H1 (cell line): ENCODE data around the gene ZNF300. TPM values are rescaled to one million over a fixed set of nuclear protein-coding genes. Genes with fewer than 3 reads are reported as not detected.

ENCODE experiments used
- CTCF ChIA-PET: fragments of 300-600 bp; sonication (Branson Sonifier 250); formaldehyde crosslinking; loops from one replicate; lab custom pipeline; 2021; ENCODE audit not compliant: partially characterized antibody; lab: Charles Lee
- POLR2A ChIA-PET: fragments of 300-600 bp; sonication (Branson Sonifier 250); formaldehyde crosslinking; loops from one replicate; lab custom pipeline; 2021; ENCODE audit warnings: inconsistent platforms; ENCODE audit not compliant: partially characterized antibody; lab: Charles Lee
- DNase-seq, 2 experiments: peaks; one replicate each; pipeline versions ENCODE4 v3.0.0 to v3.0.0-alpha.2; 2010 to 2022; ENCODE audit warnings: low spot score in 2 of 2, low read depth in 1 of 2, mixed read lengths in 1 of 2
- FAIRE-seq: peaks from 2 replicates; lab custom pipeline; 2011; peaks lifted over from hg19 to GRCh38; lab: Jason Lieb, UNC
- H2AFZ ChIP-seq: 2 replicates; pipeline ENCODE4 v1.8.1; 2012; ENCODE audit warnings: low read length, inconsistent platforms
- H2AK5ac ChIP-seq: 2 replicates; pipeline ENCODE4 v1.6.1; 2013; ENCODE audit warnings: low read depth, low read length
- H2BK120ac ChIP-seq: replicated peaks from 2 replicates; pipeline ENCODE3; 2013; ENCODE audit warnings: low read depth, low read length, inconsistent platforms
- H2BK12ac ChIP-seq: 2 replicates; pipeline ENCODE4 v1.6.1; 2013; ENCODE audit warnings: low read depth, low read length
- H2BK15ac ChIP-seq: 2 replicates; pipeline ENCODE4 v1.6.1; 2013; ENCODE audit warnings: low read length
- H2BK20ac ChIP-seq: 2 replicates; pipeline ENCODE4 v1.6.1; 2013; ENCODE audit warnings: low read length
- H2BK5ac ChIP-seq: 2 replicates; pipeline ENCODE4 v1.6.1; 2013; ENCODE audit warnings: low read depth, low read length
- H3K14ac ChIP-seq: 2 replicates; pipeline ENCODE4 v1.6.1; 2013; ENCODE audit warnings: inconsistent platforms; ENCODE audit not compliant: insufficient read length
- H3K18ac ChIP-seq: 2 replicates; pipeline ENCODE4 v1.6.1; 2013; ENCODE audit warnings: low read length; ENCODE audit errors: extremely low read depth
- H3K23ac ChIP-seq: 2 replicates; pipeline ENCODE4 v1.6.1; 2013; ENCODE audit warnings: inconsistent platforms; ENCODE audit not compliant: insufficient read length
- H3K23me2 ChIP-seq: 2 replicates; pipeline ENCODE4 v1.6.1; 2013; ENCODE audit warnings: low read depth, low read length
- H3K27ac ChIP-seq: 2 replicates; pipeline ENCODE4 v1.6.1; 2011; ENCODE audit warnings: low read depth, low read length, inconsistent platforms
- H3K27me3 ChIP-seq, 4 experiments: replicated peaks in 1 of 4; 1 replicate in 1 of 4; 2 replicates in 3 of 4; pipeline versions ENCODE4 v1.6.1 to v1.8.1; 2011 to 2013; ENCODE audit warnings: low read length in 3 of 4, mild to moderate bottlenecking in 3 of 4, inconsistent platforms in 2 of 4, mixed read lengths in 2 of 4, moderate library complexity in 1 of 4; ENCODE audit not compliant: control insufficient read depth in 3 of 4, insufficient read depth in 3 of 4; ENCODE audit errors: extremely low read depth in 1 of 4
- H3K36me3 ChIP-seq, 4 experiments: 2 replicates each; pipeline versions ENCODE4 v1.6.1 to v1.8.1; 2011 to 2013; ENCODE audit warnings: mild to moderate bottlenecking in 4 of 4, low read length in 3 of 4, moderate library complexity in 2 of 4, control low read depth in 1 of 4, inconsistent platforms in 1 of 4; ENCODE audit not compliant: insufficient read depth in 4 of 4, control insufficient read depth in 2 of 4
- H3K4ac ChIP-seq: replicated peaks from 2 replicates; pipeline ENCODE3; 2013; ENCODE audit warnings: low read length, low read depth, mixed read lengths, inconsistent platforms; ENCODE audit not compliant: insufficient read length
- H3K4me1 ChIP-seq, 4 experiments: replicated peaks in 1 of 4; 1 replicate in 1 of 4; 2 replicates in 3 of 4; pipeline versions ENCODE4 v1.6.1 to v1.8.1; 2011 to 2013; ENCODE audit warnings: low read length in 3 of 4, inconsistent platforms in 2 of 4, mixed read lengths in 1 of 4; ENCODE audit not compliant: insufficient read depth in 4 of 4, control insufficient read depth in 3 of 4
- H3K4me2 ChIP-seq, 2 experiments: 2 replicates each; pipeline versions ENCODE4 v1.6.1 to v1.8.1; 2011 to 2013; ENCODE audit warnings: low read depth in 2 of 2, low read length in 2 of 2, control low read depth in 1 of 2, inconsistent platforms in 1 of 2, mild to moderate bottlenecking in 1 of 2; ENCODE audit not compliant: insufficient read depth in 1 of 2
- H3K4me3 ChIP-seq, 4 experiments: fragments of 200-600, 300-600 bp in 1 of 4; sonication (generic), shearing (Covaris generic), sonication (Bioruptor Twin) in 1 of 4; 2 replicates each; pipeline versions ENCODE4 v1.5.1 to v1.8.1; 2011 to 2016; ENCODE audit warnings: low read length in 4 of 4, low read depth in 3 of 4, control low read depth in 2 of 4, inconsistent platforms in 2 of 4, mild to moderate bottlenecking in 2 of 4, mixed read lengths in 1 of 4, moderate library complexity in 1 of 4; ENCODE audit not compliant: insufficient read depth in 2 of 4; ENCODE audit errors: extremely low read depth in 1 of 4
- H3K56ac ChIP-seq: replicated peaks from 2 replicates; pipeline ENCODE3; 2013; ENCODE audit warnings: low read depth, mild to moderate bottlenecking, mixed read lengths, low read length, inconsistent platforms; ENCODE audit not compliant: insufficient read length
- H3K79me1 ChIP-seq: 2 replicates; pipeline ENCODE4 v1.6.1; 2013; ENCODE audit warnings: low read depth, low read length, control low read depth
- H3K79me2 ChIP-seq, 2 experiments: 2 replicates each; pipeline versions ENCODE4 v1.6.1 to v1.8.1; 2012 to 2013; ENCODE audit warnings: low read length in 2 of 2, mild to moderate bottlenecking in 2 of 2, inconsistent platforms in 1 of 2; ENCODE audit not compliant: insufficient read depth in 2 of 2, control insufficient read depth in 1 of 2
- H3K9ac ChIP-seq, 4 experiments: replicated peaks in 1 of 4; 1 replicate in 1 of 4; 2 replicates in 3 of 4; pipeline versions ENCODE4 v1.6.1 to v1.8.1; 2011 to 2013; ENCODE audit warnings: low read depth in 3 of 4, low read length in 3 of 4, control low read depth in 2 of 4, mild to moderate bottlenecking in 2 of 4, moderate library complexity in 2 of 4, inconsistent platforms in 1 of 4; ENCODE audit errors: extremely low read depth in 1 of 4
- H3K9me3 ChIP-seq, 2 experiments: 2 replicates each; pipeline versions ENCODE4 v1.6.1 to v1.8.1; 2012 to 2013; ENCODE audit warnings: mild to moderate bottlenecking in 2 of 2, moderate library complexity in 2 of 2, control low read depth in 1 of 2, inconsistent platforms in 1 of 2, low read depth in 1 of 2, low read length in 1 of 2, mixed read lengths in 1 of 2; ENCODE audit not compliant: insufficient read depth in 2 of 2
- H4K20me1 ChIP-seq, 2 experiments: replicated peaks in 1 of 2; 2 replicates each; pipeline versions ENCODE3 to v1.8.1; 2011 to 2013; ENCODE audit warnings: inconsistent platforms in 2 of 2, low read length in 2 of 2, mild to moderate bottlenecking in 1 of 2; ENCODE audit not compliant: insufficient read depth in 2 of 2, control insufficient read depth in 1 of 2
- H4K5ac ChIP-seq: 2 replicates; pipeline ENCODE4 v1.6.1; 2013; ENCODE audit warnings: low read length, low read depth, mixed read lengths, inconsistent platforms; ENCODE audit not compliant: insufficient read length
- H4K8ac ChIP-seq: 2 replicates; pipeline ENCODE4 v1.8.0; 2013; ENCODE audit warnings: mild to moderate bottlenecking, moderate library complexity, low read length, inconsistent platforms; ENCODE audit not compliant: insufficient read depth; ENCODE audit errors: extremely low read depth
- H4K91ac ChIP-seq: replicated peaks from 2 replicates; pipeline ENCODE3; 2013; ENCODE audit warnings: low read length, mixed read lengths, inconsistent platforms; ENCODE audit not compliant: insufficient read length
- CBX8 ChIP-seq: fragments of 300-800, 300-1000 bp; sonication (generic); IDR thresholded peaks from 2 replicates; pipeline ENCODE4 v1.7.1; 2016; ENCODE audit warnings: low read depth, low read length, borderline replicate concordance
- CEBPB ChIP-seq: IDR thresholded peaks from 2 replicates; pipeline ENCODE4 v1.6.1; 2012; ENCODE audit warnings: low read depth, low read length
- CTCF ChIP-seq, 3 experiments: IDR thresholded peaks; 1 replicate in 2 of 3; 2 replicates in 1 of 3; pipeline versions ENCODE4 v1.5.1 to v1.6.1; 2011; ENCODE audit warnings: low read length in 3 of 3, mild to moderate bottlenecking in 3 of 3, inconsistent platforms in 2 of 3, low read depth in 1 of 3, moderate library complexity in 1 of 3; ENCODE audit not compliant: insufficient read depth in 1 of 3; ENCODE audit errors: control extremely low read depth in 1 of 3
- EZH2 ChIP-seq: fragments of 200-600 bp; sonication (generic); IDR thresholded peaks from 2 replicates; pipeline ENCODE4 v1.7.1; 2012; ENCODE audit warnings: low read depth, mild to moderate bottlenecking, moderate library complexity, low read length, inconsistent platforms; ENCODE audit not compliant: severe bottlenecking
- MAX ChIP-seq: IDR thresholded peaks from 2 replicates; pipeline ENCODE4 v1.6.1; 2012; ENCODE audit warnings: inconsistent platforms
- NRF1 ChIP-seq: IDR thresholded peaks from 2 replicates; pipeline ENCODE4 v1.6.1; 2011; ENCODE audit warnings: mild to moderate bottlenecking, low read depth, low read length, improper control_type of control experiment
- RBBP5 ChIP-seq: IDR thresholded peaks from 2 replicates; pipeline ENCODE4 v1.7.1; 2012; ENCODE audit warnings: low read depth, mild to moderate bottlenecking, inconsistent platforms, low read length, moderate library complexity, borderline replicate concordance
- RXRA ChIP-seq: IDR thresholded peaks from 2 replicates; pipeline ENCODE4 v1.6.1; 2011; ENCODE audit warnings: low read depth, mild to moderate bottlenecking, low read length, moderate library complexity; ENCODE audit not compliant: insufficient read depth
- SUZ12 ChIP-seq: fragments of 200-600 bp; sonication (generic); IDR thresholded peaks from 2 replicates; pipeline ENCODE4 v1.6.1; 2012; ENCODE audit warnings: mild to moderate bottlenecking, inconsistent platforms, low read length, moderate library complexity, mixed read lengths
- WGBS, 2 experiments: shearing (Covaris generic) in 1 of 2; methylation state at CpG; one replicate each; pipeline versions ENCODE4 v1.1.6 to v1.1.7; 2013 to 2015; ENCODE audit warnings: low lambda C conversion rate in 2 of 2, mixed read lengths in 2 of 2, inconsistent platforms in 1 of 2, low coverage in 1 of 2, missing lambda C conversion rate in 1 of 2; ENCODE audit not compliant: insufficient replicate concordance in 2 of 2, insufficient coverage in 1 of 2, insufficient read length in 1 of 2; ENCODE audit errors: extremely low coverage in 1 of 2, missing lambda C conversion rate in 1 of 2; 5-methylcytosine and 5-hydroxymethylcytosine counted together
- polyA plus RNA-seq, 7 experiments: library from polyadenylated mRNA; depleted of rRNA in 3 of 7; stranded (reverse) in 5 of 7; unstranded in 2 of 7; fragments of >200 nt in 5 of 7; fragments of 200-250 nt in 2 of 7; gene quantifications; 1 replicate in 5 of 7; 2 replicates in 1 of 7; 4 replicates in 1 of 7; pipeline versions ENCODE4 v1.2.1 to v1.2.3, GENCODE V29; 2011 to 2013; ENCODE audit warnings: missing spikeins in 2 of 7, mixed read lengths in 2 of 7
- total RNA-seq: library from RNA; stranded (reverse); fragmentation: NEBNext Ultra II Directional; extraction: Animal tissue kit (Norgen Biotek cat#: 25700); gene quantifications from 2 replicates; pipeline ENCODE4 v1.2.1, GENCODE V29; 2021
- TF ChIP-seq, protein P1 (sequence below): IDR thresholded peaks from 2 replicates; pipeline ENCODE4 v1.6.1; 2011; ENCODE audit warnings: low read depth, mild to moderate bottlenecking, low read length; ENCODE audit not compliant: insufficient read depth

The ZNF300 gene
- total and polyA plus RNA-seq, 2 of the 8 experiments (the other 6 are each of a cell fraction or from before 2014, with no cell fraction given) = 6.7 to 15.8 TPM

- no peak overlapping the region for H4K5ac ChIP-seq
- DNase-seq = no peak
- H3K4me3 ChIP-seq = no peak overlapping the region
- FAIRE-seq = no peak
- H3K18ac ChIP-seq = no peak overlapping the region
- CTCF ChIA-PET = interaction anchor here (0.9 kb wide), 1 partner anchor 100 kb away, joined by 3 read pairs; no protein-coding TSS in a partner anchor
- no peaks in the 10 kb centered on the region for H4K20me1 ChIP-seq
- no peak overlapping the region for H2BK12ac ChIP-seq
- WGBS, 2 experiments = 86% methylated on average over 2 of the region's 2 CpGs; no CpG with 5 or more reads in 1 of the 2 experiments
- no peak overlapping the region for H3K4me2 ChIP-seq
- no peak overlapping the region for H3K56ac ChIP-seq
- H3K23me2 ChIP-seq = peaks cover 4% of the 10 kb centered on the region
- no peak overlapping the region for H2BK20ac ChIP-seq
- no peak overlapping the region for H4K91ac ChIP-seq
- peaks cover 0 to 7% of the 10 kb centered on the region in 2 experiments; a peak in 1 of 4 replicates for H3K79me2 ChIP-seq
- H2AK5ac ChIP-seq = no peak overlapping the region
- H3K79me1 ChIP-seq = no peaks in the 10 kb centered on the region
- no peak overlapping the region for H3K14ac ChIP-seq
- H2BK15ac ChIP-seq = no peak overlapping the region
- no peak overlapping the region for H4K8ac ChIP-seq
- no peak overlapping the region for H2BK5ac ChIP-seq
- H2AFZ ChIP-seq = no peak overlapping the region
- POLR2A ChIA-PET = no interaction called here
- H3K4me1 ChIP-seq = no peaks in the 10 kb centered on the region
- H3K36me3 ChIP-seq = peaks cover 5 to 70% (median 48%) of the 10 kb centered on the region in 4 experiments
- peaks cover 62 to 63% of the 10 kb centered on the region in 2 experiments for H3K9me3 ChIP-seq
- no peak overlapping the region for H3K9ac ChIP-seq
- no peak overlapping the region for H2BK120ac ChIP-seq
- no peak overlapping the region for H3K4ac ChIP-seq
- H3K27me3 ChIP-seq = no peaks in the 10 kb centered on the region
- no peak overlapping the region for H3K27ac ChIP-seq
- H3K23ac ChIP-seq = no peak overlapping the region
- TF ChIP-seq EZH2 = no peak
- TF ChIP-seq, protein P1, sequence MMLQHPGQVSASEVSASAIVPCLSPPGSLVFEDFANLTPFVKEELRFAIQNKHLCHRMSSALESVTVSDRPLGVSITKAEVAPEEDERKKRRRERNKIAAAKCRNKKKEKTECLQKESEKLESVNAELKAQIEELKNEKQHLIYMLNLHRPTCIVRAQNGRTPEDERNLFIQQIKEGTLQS = no peak
- no peak for TF ChIP-seq SUZ12
- TF ChIP-seq CBX8 = no peak
- TF ChIP-seq NRF1 = no peak
- TF ChIP-seq CTCF (IDR thresholded peaks at IDR 0.05; ENCODE audit: control extremely low read depth in 1 of 3, insufficient read depth in 1 of 3, low read depth in 1 of 3, low read length in 3 of 3) = no peak
- no peak for TF ChIP-seq RXRA
- TF ChIP-seq CEBPB = no peak
- TF ChIP-seq RBBP5 = no peak
- no peak for TF ChIP-seq MAX
These were observed 3.3 kb downstream of the ZNF300 start for GRCh38 chr5:150901446-150901845.
